Ishikawa (cell line): ENCODE results near the gene ARID1B.

Source experiments
- CEBPB ChIP-seq: IDR thresholded peaks from 2 replicates; pipeline ENCODE4 v1.6.1; 2012
- CREB1 ChIP-seq: IDR thresholded peaks from 2 replicates; pipeline ENCODE4 v1.6.1; 2012; ENCODE audit warnings: low read depth
- EGR1 ChIP-seq: IDR thresholded peaks from 2 replicates; pipeline ENCODE4 v1.6.1; 2012
- EP300 ChIP-seq: IDR thresholded peaks from 2 replicates; pipeline ENCODE4 v1.6.1; 2012; ENCODE audit warnings: borderline replicate concordance
- FOXM1 ChIP-seq: IDR thresholded peaks from 2 replicates; pipeline ENCODE4 v1.6.1; 2012; ENCODE audit warnings: low read depth, borderline replicate concordance
- MAX ChIP-seq: IDR thresholded peaks from 2 replicates; pipeline ENCODE4 v1.6.1; 2012
- NFIC ChIP-seq: IDR thresholded peaks from 2 replicates; pipeline ENCODE4 v1.6.1; 2012
- RAD21 ChIP-seq: IDR thresholded peaks from 2 replicates; pipeline ENCODE4 v1.6.1; 2012; ENCODE audit warnings: low read depth
- REST ChIP-seq: IDR thresholded peaks from 2 replicates; pipeline ENCODE4 v1.6.1; 2012; ENCODE audit warnings: low read depth, mild to moderate bottlenecking
- TAF1 ChIP-seq: IDR thresholded peaks from 2 replicates; pipeline ENCODE4 v1.6.1; 2012; ENCODE audit warnings: low read depth, mild to moderate bottlenecking
- TCF12 ChIP-seq: IDR thresholded peaks from 2 replicates; pipeline ENCODE4 v1.6.1; 2012; ENCODE audit warnings: low read depth
- TEAD4 ChIP-seq: IDR thresholded peaks from 2 replicates; pipeline ENCODE4 v1.6.1; 2012
- USF1 ChIP-seq: IDR thresholded peaks from 2 replicates; pipeline ENCODE4 v1.6.1; 2012
- YY1 ChIP-seq: IDR thresholded peaks from 2 replicates; pipeline ENCODE4 v1.6.1; 2012; ENCODE audit warnings: low read depth
- ZBTB7A ChIP-seq: IDR thresholded peaks from 2 replicates; pipeline ENCODE4 v1.6.1; 2012; ENCODE audit warnings: low read depth

The ARID1B gene

GRCh38 chr6:156824142-156824541 lies 47.0 kb downstream of the ARID1B start:
- TF ChIP-seq REST, result no peak
- no peak for TF ChIP-seq YY1
- TF ChIP-seq TAF1, result no peak
- TF ChIP-seq ZBTB7A, result no peak
- TF ChIP-seq CREB1, result no peak
- TF ChIP-seq NFIC, result no peak
- TF ChIP-seq EGR1, result no peak
- TF ChIP-seq TEAD4, result no peak
- no peak for TF ChIP-seq USF1
- no peak for TF ChIP-seq TCF12
- no peak for TF ChIP-seq FOXM1
- TF ChIP-seq MAX, result no peak
- TF ChIP-seq RAD21, result no peak
- TF ChIP-seq EP300, result no peak

- TF ChIP-seq RAD21 (no peak), TEAD4 (no peak), YY1 (no peak), ZBTB7A (no peak), CEBPB (no peak), EP300 (no peak), TAF1 (no peak), EGR1 (no peak), USF1 (no peak), CREB1 (no peak), TCF12 (no peak), NFIC (no peak), MAX (no peak), REST (no peak)
Observed at GRCh38 chr6:156825475-156825874, 48.3 kb downstream of the ARID1B start.

GRCh38 chr6:156826290-156826955 lies 49.2 kb downstream of the ARID1B start:
- TF ChIP-seq RAD21 (no peak), EGR1 (no peak), TAF1 (no peak), USF1 (no peak), FOXM1 (no peak), YY1 (no peak), EP300 (no peak), NFIC (no peak), ZBTB7A (no peak), CEBPB (no peak), TEAD4 (no peak), REST (no peak), CREB1 (no peak), MAX (no peak), TCF12 (no peak)

GRCh38 chr6:156827382-156827781 lies 50.2 kb downstream of the ARID1B start:
- TF ChIP-seq YY1 (no peak), TCF12 (no peak), TEAD4 (no peak), EP300 (no peak), EGR1 (no peak), REST (no peak), MAX (no peak), ZBTB7A (no peak), TAF1 (no peak), CREB1 (no peak), FOXM1 (no peak), RAD21 (no peak), CEBPB (no peak), USF1 (no peak), NFIC (no peak)
